ENCODE results near the gene PRSS16. TPM values are rescaled to one million over a fixed set of nuclear protein-coding genes. Genes with fewer than 3 reads are reported as not detected.

PRSS16 gene
- total and polyA plus RNA-seq, 9 of the 15 experiments (the other 6 are each of a cell fraction or from before 2014, with no cell fraction given) = 4.5 to 21.3 (median 12.1) TPM

GRCh38 chr6:27296106-27296783 lies 48.7 kb downstream of the PRSS16 start (continued):
- TF ChIP-seq CHD7 (IDR thresholded peaks at IDR 0.05; ENCODE audit: low read depth, low read length) (no peak), ZNF398 (CRISPR knock-in tag; IDR thresholded peaks at IDR 0.05) (no peak), GATA2 (CRISPR knock-in tag; IDR thresholded peaks at IDR 0.05) (peak; percentile 21; the same call in 1 of the 2 replicates), ILF3 (IDR thresholded peaks at IDR 0.05; ENCODE audit: borderline replicate concordance) (no peak), ETS1 (conservative IDR thresholded peaks at IDR 0.05; ENCODE audit: control insufficient read depth, low read depth, low read length) (no peak), ARHGAP35 (IDR thresholded peaks at IDR 0.05; ENCODE audit: partially characterized antibody) (no peak), PTRF (tag; IDR thresholded peaks at IDR 0.05) (no peak), ZKSCAN1 (IDR thresholded peaks at IDR 0.05; ENCODE audit: low read depth, low read length) (no peak), CXXC5 (CRISPR knock-in tag; IDR thresholded peaks at IDR 0.05) (peak; percentile 31; the same call in 1 of the 2 replicates), GATAD2B (IDR thresholded peaks at IDR 0.05; ENCODE audit: borderline replicate concordance) (no peak), SMARCB1 (IDR thresholded peaks at IDR 0.05; ENCODE audit: insufficient read length, low read depth) (no peak), ZNF217 (CRISPR knock-in tag; IDR thresholded peaks at IDR 0.05) (no peak), ETV6 (IDR thresholded peaks at IDR 0.05; ENCODE audit: borderline replicate concordance in 1 of 2, low read depth in 2 of 2, low read length in 1 of 2) (no peak), ETV6 (CRISPR knock-in tag; IDR thresholded peaks at IDR 0.05; ENCODE audit: borderline replicate concordance) (no peak)

All from K562 (cell line).